Epithelial cell of esophagus (primary cell): Measurements from ENCODE around the gene SORL1.
"Not testable (repeated sequence)": the region's sequence is repeated elsewhere in the genome, so short reads cannot be mapped to it uniquely, and the experiment has no call there.

Experiments
- DNase-seq: peaks from one replicate; pipeline ENCODE4 v3.0.0; 2010; ENCODE audit warnings: low read depth
- H3K4me3 ChIP-seq: 2 replicates; pipeline ENCODE4 v1.5.1; 2011; ENCODE audit warnings: mild to moderate bottlenecking, low read length, control low read depth
- CTCF ChIP-seq: IDR thresholded peaks from 2 replicates; pipeline ENCODE4 v1.5.1; 2011; ENCODE audit warnings: low read depth, mild to moderate bottlenecking, low read length, control low read depth, inconsistent platforms; ENCODE audit not compliant: insufficient read depth; ENCODE audit errors: missing control alignments

The SORL1 gene

GRCh38 chr11:121564948-121565684 is 113.0 kb downstream of the SORL1 start:
- no peak overlapping the region for H3K4me3 ChIP-seq
- no peak for TF ChIP-seq CTCF
- DNase-seq = no peak

- no peak for TF ChIP-seq CTCF
- H3K4me3 ChIP-seq = no peak overlapping the region
- DNase-seq = no peak
These were observed 114.4 kb downstream of the SORL1 start for GRCh38 chr11:121566279-121567168.

GRCh38 chr11:121567995-121568394 is 115.9 kb downstream of the SORL1 start:
- no peak overlapping the region for H3K4me3 ChIP-seq
- no peak for DNase-seq
- TF ChIP-seq CTCF = no peak

DNA sequence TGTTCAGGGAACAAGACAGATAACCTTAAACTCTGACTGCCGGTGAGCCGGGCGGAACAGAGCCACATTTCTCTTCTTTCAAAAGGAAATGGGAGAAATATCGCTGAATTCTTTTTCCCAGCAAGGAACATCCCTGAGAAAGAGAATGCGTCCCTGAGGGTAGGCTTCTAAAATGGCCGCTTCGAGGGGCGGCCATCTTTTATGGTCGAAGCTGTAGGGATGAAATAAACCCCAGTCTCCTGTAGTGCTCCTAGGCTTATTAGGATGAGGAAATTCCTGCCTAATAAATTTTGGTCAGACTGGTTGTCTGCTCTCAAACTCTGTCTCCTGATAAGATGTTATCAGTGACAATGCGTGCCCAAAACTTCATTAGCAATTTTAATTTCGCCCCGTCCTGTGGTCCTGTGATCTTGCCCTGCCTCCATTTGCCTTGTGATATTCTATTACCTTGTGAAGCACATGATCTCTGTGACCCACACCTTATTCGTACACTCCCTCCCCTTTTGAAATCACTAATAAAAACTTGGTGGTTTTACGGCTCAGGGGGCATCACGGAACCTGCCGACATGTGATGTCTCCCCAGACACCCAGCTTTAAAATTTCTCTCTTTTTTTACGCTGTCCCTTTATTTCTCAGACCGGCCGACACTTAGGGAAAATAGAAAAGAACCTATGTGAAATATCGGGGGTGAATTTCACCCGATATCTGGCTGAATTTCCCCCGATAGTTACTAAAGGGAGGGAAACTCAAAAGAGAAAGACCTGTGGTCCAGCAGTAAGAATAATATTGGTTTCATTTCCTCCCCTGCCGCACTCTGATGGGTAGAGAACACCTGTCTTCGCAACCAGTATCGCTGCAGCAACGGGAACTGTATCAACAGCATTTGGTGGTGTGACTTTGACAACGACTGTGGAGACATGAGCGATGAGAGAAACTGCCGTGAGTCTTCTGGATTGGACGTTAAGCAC is 117.5 kb downstream of the SORL1 start:
- not testable (repeated sequence) for H3K4me3 ChIP-seq, DNase-seq

GRCh38 chr11:121570453-121570852 is 118.3 kb downstream of the SORL1 start:
- no peak for TF ChIP-seq CTCF
- H3K4me3 ChIP-seq = no peak overlapping the region
- no peak for DNase-seq

GRCh38 chr11:121571506-121571905 is 119.4 kb downstream of the SORL1 start:
- no peak for DNase-seq
- no peak overlapping the region for H3K4me3 ChIP-seq
- TF ChIP-seq CTCF = no peak
